ENCODE results near the gene TNFAIP3. TPM values are rescaled to one million over a fixed set of nuclear protein-coding genes. Genes with fewer than 3 reads are reported as not detected.

TNFAIP3 gene
- total RNA-seq, 1 experiment from 2014 or later = 7.8 TPM

DNA sequence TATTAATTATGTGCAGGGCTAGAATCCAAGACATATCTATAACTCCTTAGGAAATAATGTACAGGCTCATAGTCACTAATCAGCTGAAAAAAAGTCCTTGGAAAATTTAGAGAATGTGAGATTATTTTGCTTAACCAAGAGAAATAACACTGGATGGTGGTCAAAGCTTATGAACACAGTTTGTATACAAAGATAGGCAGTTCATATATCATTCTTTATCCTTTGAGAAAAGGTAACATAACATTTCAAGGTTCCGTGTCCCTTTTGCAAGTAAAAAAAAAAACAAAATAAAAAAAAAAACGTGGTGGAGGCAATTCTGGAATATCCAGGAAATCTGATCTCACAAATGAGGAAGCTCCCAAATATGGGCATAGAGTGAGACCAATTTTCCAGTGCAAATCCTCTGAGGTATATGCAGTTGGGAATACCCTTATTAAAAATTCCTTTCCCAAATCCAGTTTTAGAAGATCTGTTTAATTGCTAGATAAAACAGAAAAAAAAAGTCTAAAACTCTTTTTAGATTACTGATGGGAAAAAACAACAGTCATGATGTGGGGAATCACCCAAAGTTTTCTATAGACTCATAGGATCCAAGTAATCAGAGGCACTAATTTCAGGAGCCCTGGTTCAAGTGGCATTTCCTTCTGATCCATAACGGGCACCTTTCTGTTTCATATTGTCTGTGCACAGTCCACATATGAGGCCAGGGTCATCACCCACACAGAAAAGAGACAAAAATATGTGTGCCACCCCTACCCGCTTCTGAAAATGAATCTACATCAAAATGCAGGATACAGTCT lies 17.7 kb upstream of the TNFAIP3 start:
- Histone ChIP-seq H3K27ac (peak overlapping the region; percentile 98), H3K27me3 (replicated peaks) (no peaks in the 10 kb centered on the region), H3K4me3 (no peak overlapping the region), H3K36me3 (no peaks in the 10 kb centered on the region), H3K4me1 (replicated peaks) (peaks cover 28% of the 10 kb centered on the region), H3K9me3 (replicated peaks) (no peaks in the 10 kb centered on the region)
- peak in 1 of 2 experiments; percentile 72 for DNase-seq (ENCODE audit: low read depth in 1 of 2, low spot score in 2 of 2)

DNA sequence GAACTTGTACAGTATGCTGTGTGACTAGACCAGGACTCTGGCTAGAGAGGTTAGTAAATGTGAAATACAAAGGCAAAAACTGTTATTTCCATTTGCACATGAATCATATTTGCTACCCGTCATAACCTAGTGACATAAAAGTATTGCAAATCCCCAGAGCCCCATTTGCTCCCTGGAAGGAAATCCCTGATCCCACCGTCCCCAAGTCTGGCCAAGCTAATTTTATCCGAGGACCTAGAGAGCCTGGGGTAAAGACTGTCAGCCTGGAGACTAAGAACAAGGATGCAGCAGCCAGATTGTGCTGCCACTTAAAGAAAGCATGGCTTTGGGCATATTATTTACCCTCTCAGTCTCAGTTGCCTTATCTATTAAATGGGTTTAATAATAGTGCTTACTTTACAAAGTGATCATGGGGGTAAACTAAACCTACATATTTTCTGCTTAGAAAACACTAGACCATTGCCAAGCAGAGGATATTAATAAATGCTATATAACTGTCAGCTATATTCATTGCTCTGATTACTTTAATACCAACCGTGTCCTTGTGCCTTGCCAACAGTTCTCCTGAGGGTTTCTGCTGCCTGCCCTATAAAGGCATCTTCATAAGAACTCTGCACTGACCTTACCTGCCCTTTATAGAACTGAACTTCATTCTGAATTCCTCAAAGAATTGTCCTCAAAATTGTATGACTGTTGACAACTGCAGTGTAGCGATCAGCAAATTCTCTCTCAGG lies 16.9 kb upstream of the TNFAIP3 start:
- no peak for DNase-seq (ENCODE audit: low read depth in 1 of 2, low spot score in 2 of 2)
- Histone ChIP-seq H3K9me3 (replicated peaks) (no peaks in the 10 kb centered on the region), H3K27me3 (replicated peaks) (no peaks in the 10 kb centered on the region), H3K4me3 (no peak overlapping the region), H3K36me3 (no peaks in the 10 kb centered on the region), H3K4me1 (replicated peaks) (peaks cover 28% of the 10 kb centered on the region), H3K27ac (peak overlapping the region; percentile 98)

DNA sequence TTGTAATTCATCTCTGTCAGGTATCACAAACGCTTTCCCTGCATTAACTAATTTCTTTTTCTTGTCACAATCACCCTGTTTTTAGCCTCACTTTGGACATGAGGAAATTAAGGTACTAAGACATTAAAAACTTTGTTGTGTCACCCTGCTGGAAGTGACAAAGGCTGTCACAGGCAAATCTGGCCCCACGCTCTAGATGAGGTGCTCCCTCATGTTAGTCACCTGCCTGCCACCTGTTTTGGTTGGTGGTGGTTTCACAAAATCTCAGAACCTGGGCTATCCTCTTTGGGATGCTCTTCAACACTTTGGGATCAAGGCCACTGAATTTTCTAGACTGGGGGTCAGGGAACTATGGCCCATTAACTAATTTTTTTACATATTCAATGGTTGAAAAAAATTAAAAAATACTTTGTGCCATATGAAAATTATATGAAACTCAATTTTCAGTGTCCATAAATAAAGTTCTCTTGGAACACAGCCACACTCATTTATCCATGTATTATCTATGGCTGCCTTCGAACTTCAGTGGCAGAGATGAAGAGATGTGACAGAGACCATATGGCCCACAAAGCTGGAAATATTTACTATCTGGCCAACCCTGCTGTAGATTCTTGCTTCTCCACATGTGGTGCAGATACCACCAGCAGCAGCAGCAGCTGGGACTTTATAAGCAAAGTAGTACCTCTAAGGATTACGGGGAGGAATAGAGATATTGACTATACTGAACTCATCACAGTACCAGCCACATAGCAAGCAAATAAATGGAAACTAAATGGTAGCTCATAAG lies 16.1 kb upstream of the TNFAIP3 start:
- Histone ChIP-seq H3K36me3 (no peaks in the 10 kb centered on the region), H3K4me1 (replicated peaks) (peaks cover 28% of the 10 kb centered on the region), H3K4me3 (no peak overlapping the region), H3K27me3 (replicated peaks) (no peaks in the 10 kb centered on the region), H3K9me3 (replicated peaks) (no peaks in the 10 kb centered on the region), H3K27ac (no peak overlapping the region)
- DNase-seq (ENCODE audit: low read depth in 1 of 2, low spot score in 2 of 2) = no peak

DNA sequence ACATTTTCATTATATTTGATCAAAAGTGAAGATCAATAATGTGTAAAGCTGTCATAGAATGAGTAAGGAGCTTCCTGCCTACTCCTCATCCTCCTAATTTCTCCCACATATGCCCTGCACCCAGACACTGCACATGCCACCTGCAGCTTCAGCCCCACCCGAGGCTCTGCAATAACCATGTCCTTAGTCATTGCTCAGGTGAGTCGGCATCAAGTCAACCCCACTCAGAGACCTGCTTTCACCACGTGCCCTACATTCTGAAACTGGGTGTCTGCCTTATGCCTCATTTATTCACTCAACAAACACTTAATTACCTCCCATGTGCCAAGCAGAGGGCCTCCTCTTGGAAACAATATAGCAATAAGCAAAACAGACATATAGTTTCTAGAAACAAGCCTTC lies 15.4 kb upstream of the TNFAIP3 start:
- DNase-seq (ENCODE audit: low read depth in 1 of 2, low spot score in 2 of 2) = no peak
- Histone ChIP-seq H3K4me3 (no peak overlapping the region), H3K4me1 (replicated peaks) (peaks cover 28% of the 10 kb centered on the region), H3K27me3 (replicated peaks) (no peaks in the 10 kb centered on the region), H3K9me3 (replicated peaks) (no peaks in the 10 kb centered on the region), H3K36me3 (no peaks in the 10 kb centered on the region), H3K27ac (no peak overlapping the region)

DNA sequence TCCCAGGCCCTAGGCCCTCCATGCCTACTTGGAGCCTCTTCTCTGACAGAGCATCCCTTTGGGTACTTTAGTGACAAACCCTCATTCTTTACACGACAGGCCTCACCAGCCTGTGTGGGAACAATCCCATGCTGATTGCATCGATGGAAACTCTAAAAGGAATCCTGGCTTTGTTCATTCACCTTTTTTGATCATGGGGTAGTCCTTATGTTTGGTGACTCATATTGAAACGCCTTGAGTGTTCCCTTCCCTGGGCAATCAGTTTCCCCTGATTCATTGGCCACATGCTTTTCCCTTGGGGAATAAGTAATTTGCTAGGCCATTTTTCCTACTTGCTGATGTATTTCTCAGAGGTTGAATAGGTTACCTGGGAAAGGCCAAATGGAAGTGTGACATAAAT lies 14.7 kb upstream of the TNFAIP3 start:
- no peak overlapping the region for H3K4me3 ChIP-seq
- no peak for DNase-seq (ENCODE audit: low read depth in 1 of 2, low spot score in 2 of 2)

DNA sequence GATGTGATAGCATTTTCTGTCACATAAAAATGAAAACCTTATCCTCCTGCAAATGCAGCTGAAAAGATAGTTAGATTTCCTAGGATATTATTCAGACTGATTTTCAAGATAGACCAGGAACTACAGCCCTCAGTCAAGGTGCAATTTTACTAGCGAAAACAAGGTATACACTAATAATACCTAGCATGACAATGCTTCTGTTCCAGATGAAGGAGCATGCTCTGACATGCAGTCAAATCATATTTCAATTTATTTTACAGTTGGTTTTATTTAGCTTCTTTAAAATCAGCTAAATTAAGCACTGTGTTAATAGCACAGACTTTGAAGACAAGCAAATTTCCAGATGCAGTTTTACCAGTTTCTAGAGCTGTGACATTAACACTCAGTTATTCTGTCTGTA lies 14.2 kb upstream of the TNFAIP3 start:
- no peak overlapping the region for H3K4me3 ChIP-seq
- no peaks in the 10 kb centered on the region for H3K36me3 ChIP-seq
- H3K27me3 ChIP-seq (replicated peaks) = no peaks in the 10 kb centered on the region
- no peak overlapping the region for H3K27ac ChIP-seq
- H3K4me1 ChIP-seq (replicated peaks) = peaks cover 28% of the 10 kb centered on the region
- no peaks in the 10 kb centered on the region for H3K9me3 ChIP-seq (replicated peaks)
- no peak for DNase-seq (ENCODE audit: low read depth in 1 of 2, low spot score in 2 of 2)

More for the DNA sequence above, 14.7 kb upstream of the TNFAIP3 start:
- no peaks in the 10 kb centered on the region for H3K36me3 ChIP-seq
- H3K4me1 ChIP-seq (replicated peaks) = peaks cover 28% of the 10 kb centered on the region
- no peaks in the 10 kb centered on the region for H3K27me3 ChIP-seq (replicated peaks)
- no peaks in the 10 kb centered on the region for H3K9me3 ChIP-seq (replicated peaks)
- H3K27ac ChIP-seq = no peak overlapping the region

DNA sequence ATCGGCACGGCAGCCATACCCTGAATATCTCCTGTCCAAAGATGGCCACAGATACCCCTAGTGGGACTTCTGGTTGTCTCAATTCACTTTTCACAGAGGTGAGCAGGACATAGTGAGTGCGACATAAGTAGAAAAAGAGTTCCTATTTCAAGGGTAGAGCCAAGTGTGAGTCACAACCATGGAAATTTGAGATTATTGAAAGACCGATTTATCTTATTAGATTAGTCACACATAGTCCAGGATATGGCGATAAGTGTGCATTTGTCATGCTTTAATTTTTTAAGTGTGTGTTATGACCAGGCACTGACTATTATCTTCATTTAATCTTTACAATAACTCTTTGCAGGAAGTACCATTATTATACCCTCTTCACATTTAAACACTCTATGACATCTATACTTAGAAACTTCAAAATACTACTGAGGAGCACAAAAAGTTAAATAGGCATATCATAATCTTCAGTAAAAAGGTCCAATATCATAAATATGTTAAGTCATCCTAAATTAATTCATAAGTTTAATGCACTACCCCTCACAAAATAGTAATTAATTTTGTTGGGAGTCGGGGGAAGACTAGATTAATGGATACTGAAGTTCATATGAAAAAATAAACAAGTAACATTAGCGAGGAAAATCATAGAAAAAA lies 13.4 kb upstream of the TNFAIP3 start:
- no peaks in the 10 kb centered on the region for H3K36me3 ChIP-seq
- no peaks in the 10 kb centered on the region for H3K9me3 ChIP-seq (replicated peaks)
- no peaks in the 10 kb centered on the region for H3K27me3 ChIP-seq (replicated peaks)
- peaks cover 23% of the 10 kb centered on the region for H3K4me1 ChIP-seq (replicated peaks)
- no peak overlapping the region for H3K4me3 ChIP-seq
- no peak for DNase-seq (ENCODE audit: low read depth in 1 of 2, low spot score in 2 of 2)
- no peak overlapping the region for H3K27ac ChIP-seq

DNA sequence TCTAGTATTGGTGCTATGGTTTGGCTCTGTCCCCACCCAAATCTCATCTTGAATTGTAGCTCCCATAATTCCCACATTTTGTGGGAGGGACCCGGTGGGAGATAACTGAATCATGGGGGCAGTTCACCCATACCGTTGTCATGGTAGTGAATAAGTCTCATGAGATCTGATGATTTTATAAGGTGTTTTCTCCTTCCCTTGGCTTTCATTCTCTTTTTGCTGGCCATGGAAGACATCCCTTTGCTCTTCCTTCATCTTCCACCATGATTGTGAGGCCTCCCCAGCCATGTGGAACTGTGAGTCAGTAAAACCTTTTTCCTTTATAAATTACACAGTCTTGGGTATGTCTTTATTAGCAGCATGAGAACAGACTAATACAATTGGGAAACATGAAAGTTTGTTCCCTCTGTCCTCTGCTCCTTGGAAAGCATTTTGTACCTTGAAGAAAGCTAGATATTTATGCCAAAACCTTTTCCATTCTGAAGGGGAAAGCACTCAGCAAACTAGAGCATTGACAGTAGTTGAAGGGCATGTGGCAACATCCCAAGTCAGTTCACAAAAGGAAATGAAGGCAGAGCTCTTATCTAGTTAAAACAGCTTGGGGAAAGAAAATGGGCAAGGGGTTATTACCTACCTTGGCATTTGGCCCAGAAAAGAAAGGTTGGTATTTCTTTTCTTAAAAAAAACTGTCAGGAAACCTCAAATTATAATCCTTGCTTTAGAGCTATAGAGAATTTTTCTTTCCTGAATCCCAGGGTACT lies 10.7 kb upstream of the TNFAIP3 start:
- no peak for DNase-seq (ENCODE audit: low read depth in 1 of 2, low spot score in 2 of 2)
- Histone ChIP-seq H3K36me3 (no peaks in the 10 kb centered on the region), H3K4me1 (replicated peaks) (peaks cover 6% of the 10 kb centered on the region), H3K27ac (no peak overlapping the region), H3K4me3 (no peak overlapping the region), H3K9me3 (replicated peaks) (no peaks in the 10 kb centered on the region), H3K27me3 (replicated peaks) (no peaks in the 10 kb centered on the region)

DNA sequence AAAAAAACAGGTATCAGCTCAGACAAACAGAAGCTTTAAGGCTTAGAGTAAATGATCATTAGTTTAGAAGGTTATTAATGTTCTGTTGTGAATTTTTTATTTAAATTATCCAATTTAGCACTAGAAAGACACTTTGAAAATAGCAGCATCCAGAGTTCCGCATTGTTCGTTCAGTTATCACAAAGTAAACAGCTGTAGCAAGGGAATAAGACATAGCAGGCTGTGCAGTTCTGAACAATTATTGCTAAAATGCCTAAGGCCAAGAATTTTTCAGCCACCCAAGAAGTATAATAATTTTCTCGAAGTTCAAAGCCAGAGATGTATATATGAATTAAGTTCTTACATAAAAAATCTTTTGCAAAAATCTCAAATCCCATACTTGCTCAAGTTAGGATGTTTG lies 8.0 kb upstream of the TNFAIP3 start:
- Histone ChIP-seq H3K27me3 (replicated peaks) (no peaks in the 10 kb centered on the region), H3K4me3 (no peak overlapping the region), H3K9me3 (replicated peaks) (no peaks in the 10 kb centered on the region), H3K27ac (no peak overlapping the region), H3K36me3 (no peaks in the 10 kb centered on the region), H3K4me1 (replicated peaks) (0 out of 2 replicates have a peak, but pooled peaks cover 3% of the 10 kb centered on the region)
- no peak for DNase-seq (ENCODE audit: low read depth in 1 of 2, low spot score in 2 of 2)

DNA sequence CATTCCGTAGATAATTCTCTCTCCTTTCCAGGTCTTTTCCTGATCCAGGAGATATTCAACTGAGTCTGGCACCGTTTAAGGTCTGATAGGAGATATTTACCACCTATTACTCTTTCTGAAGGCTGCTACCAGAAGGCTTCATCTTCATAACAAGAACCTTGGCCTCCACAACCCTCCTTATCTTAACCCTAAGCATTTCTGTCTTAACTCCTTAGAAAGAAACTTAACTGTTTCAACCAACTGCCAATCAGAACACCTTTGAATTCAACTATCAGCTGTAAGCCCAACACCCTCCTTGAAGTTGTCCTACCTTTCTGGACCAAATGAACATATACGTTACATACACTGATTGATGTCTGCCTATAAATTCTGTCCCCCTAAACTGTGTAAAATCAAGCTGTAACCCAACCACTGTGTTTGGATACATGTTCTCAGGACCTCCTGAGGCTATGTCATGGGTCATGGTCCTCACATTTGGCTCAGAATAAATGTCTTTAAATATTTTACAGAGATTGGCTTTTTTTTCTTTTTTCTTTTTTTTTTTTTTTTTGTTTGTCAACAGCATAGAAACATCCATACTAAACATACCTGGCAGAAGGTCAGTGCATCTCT lies 6.6 kb upstream of the TNFAIP3 start:
- no peaks in the 10 kb centered on the region for H3K36me3 ChIP-seq
- no peaks in the 10 kb centered on the region for H3K27me3 ChIP-seq (replicated peaks)
- H3K27ac ChIP-seq = no peak overlapping the region
- H3K4me3 ChIP-seq = no peak overlapping the region
- 0 out of 2 replicates have a peak, but pooled peaks cover 3% of the 10 kb centered on the region for H3K4me1 ChIP-seq (replicated peaks)
- no peak for DNase-seq (ENCODE audit: low read depth in 1 of 2, low spot score in 2 of 2)
- no peaks in the 10 kb centered on the region for H3K9me3 ChIP-seq (replicated peaks)

DNA sequence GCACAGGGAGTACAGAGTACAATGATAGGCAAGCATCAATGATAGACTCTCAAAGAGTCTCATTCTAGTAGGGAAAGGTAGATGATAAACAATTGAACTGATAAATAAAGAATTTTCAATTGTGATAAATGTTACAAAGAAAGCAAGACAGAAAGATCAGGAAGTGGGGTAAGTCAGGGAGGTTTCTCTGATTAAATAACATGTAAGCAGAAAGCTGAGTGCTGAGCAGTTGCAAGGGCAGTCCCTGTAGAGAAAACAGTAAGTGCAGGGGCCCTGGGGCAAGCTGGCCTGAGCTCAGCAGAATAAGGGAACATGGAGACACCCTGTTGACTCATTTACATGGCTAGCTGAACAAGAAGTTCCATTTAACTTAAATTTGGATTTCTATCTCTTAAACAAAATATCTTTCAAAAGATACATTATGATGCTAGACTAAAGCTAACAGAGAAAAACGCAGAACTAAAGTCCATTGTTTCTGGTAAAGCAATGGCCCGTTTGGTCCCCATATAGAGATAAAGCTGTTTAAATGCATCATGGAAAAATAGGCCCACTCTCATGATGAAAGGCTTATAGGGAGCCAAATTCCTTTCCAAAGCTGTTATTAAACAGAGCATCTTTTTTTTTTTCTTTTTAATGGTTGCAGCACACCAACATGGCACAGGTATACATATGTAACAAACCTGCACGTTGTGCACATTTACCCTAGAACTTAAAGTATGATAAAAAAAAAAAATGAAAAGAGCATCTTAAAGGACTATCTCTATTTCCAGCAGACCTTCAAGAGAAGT lies 5.3 kb upstream of the TNFAIP3 start:
- Histone ChIP-seq H3K4me1 (replicated peaks) (peaks cover 10% of the 10 kb centered on the region), H3K4me3 (no peak overlapping the region), H3K27me3 (replicated peaks) (no peaks in the 10 kb centered on the region), H3K36me3 (no peaks in the 10 kb centered on the region), H3K27ac (no peak overlapping the region), H3K9me3 (replicated peaks) (no peaks in the 10 kb centered on the region)
- DNase-seq (ENCODE audit: low read depth in 1 of 2, low spot score in 2 of 2) = no peak

Measured in SJSA1 (cell line).